ENCODE results near the gene FAM168A. TPM values are rescaled to one million over a fixed set of nuclear protein-coding genes. Genes with fewer than 3 reads are reported as not detected.

Gene FAM168A
- polyA plus RNA-seq, 1 donor (not counting 4 experiments of a cell fraction or from before 2014, with no cell fraction given), result 11.8 TPM

- Histone ChIP-seq H3K9me1 (ENCODE audit: control insufficient read depth, extremely low read depth, insufficient read depth, low read length) (no peaks in the 10 kb centered on the region), H3K9ac (ENCODE audit: control insufficient read depth, extremely low read depth, insufficient read depth, low read length) (no peak overlapping the region), H3K27ac (ENCODE audit: control insufficient read depth, insufficient read depth, low read length) (no peak overlapping the region), H2AFZ (ENCODE audit: control insufficient read depth, low read length) (no peak overlapping the region), H3K4me2 (ENCODE audit: control insufficient read depth, extremely low read depth, insufficient read depth, low read depth, low read length) (no peak overlapping the region), H3K36me3 (ENCODE audit: control insufficient read depth in 2 of 2, extremely low read depth in 1 of 2, insufficient read depth in 2 of 2, low read length in 2 of 2) (no peaks in the 10 kb centered on the region), H3K27me3 (ENCODE audit: control insufficient read depth, extremely low read depth, insufficient read depth, low read length) (no peaks in the 10 kb centered on the region), H3K79me2 (ENCODE audit: control insufficient read depth, insufficient read depth, low read length) (no peaks in the 10 kb centered on the region), H3K9me3 (ENCODE audit: control insufficient read depth, low read depth, low read length) (no peaks in the 10 kb centered on the region), H4K20me1 (ENCODE audit: control insufficient read depth, extremely low read depth, insufficient read depth, low read length) (no peaks in the 10 kb centered on the region), H3K4me1 (ENCODE audit: control insufficient read depth, extremely low read depth, insufficient read depth, low read length) (no peaks in the 10 kb centered on the region), H3K4me3 (ENCODE audit: control insufficient read depth in 2 of 3, extremely low read depth in 1 of 3, insufficient read depth in 2 of 3, low read depth in 1 of 3, low read length in 3 of 3) (no peak overlapping the region)
- no peak for TF ChIP-seq CTCF (optimal IDR thresholded peaks at IDR 0.05 in 1 of 3, IDR thresholded peaks at IDR 0.05 in 1 of 3, conservative IDR thresholded peaks at IDR 0.05 in 1 of 3; ENCODE audit: extremely low read depth in 1 of 3, insufficient read depth in 2 of 3, low read length in 3 of 3)
- TF ChIP-seq EZH2 (IDR thresholded peaks at IDR 0.05; ENCODE audit: low read length), result no peak
- dilution Hi-C loops (cut with MboI; ENCODE audit: extremely low pct_ligation_motif_present, low sequenced_read_pairs), result no loop called here
- FAIRE-seq, result no peak
- DNase-seq (ENCODE audit: low read depth, low spot score), result no peak
Observed at GRCh38 chr11:73520353-73521061, 77.4 kb downstream of the FAM168A start.

GRCh38 chr11:73519266-73519665 lies 78.6 kb downstream of the FAM168A start:
- H3K4me2 ChIP-seq (ENCODE audit: control insufficient read depth, extremely low read depth, insufficient read depth, low read depth, low read length), result no peak overlapping the region
- TF ChIP-seq EZH2 (IDR thresholded peaks at IDR 0.05; ENCODE audit: low read length) (no peak), CTCF (optimal IDR thresholded peaks at IDR 0.05 in 1 of 3, IDR thresholded peaks at IDR 0.05 in 1 of 3, conservative IDR thresholded peaks at IDR 0.05 in 1 of 3; ENCODE audit: extremely low read depth in 1 of 3, insufficient read depth in 2 of 3, low read length in 3 of 3) (no peak)
- H3K4me3 ChIP-seq (ENCODE audit: control insufficient read depth in 2 of 3, extremely low read depth in 1 of 3, insufficient read depth in 2 of 3, low read depth in 1 of 3, low read length in 3 of 3), result no peak overlapping the region
- dilution Hi-C loops (cut with MboI; ENCODE audit: extremely low pct_ligation_motif_present, low sequenced_read_pairs), result no loop called here
- no peaks in the 10 kb centered on the region for H3K9me3 ChIP-seq (ENCODE audit: control insufficient read depth, low read depth, low read length)
- no peak overlapping the region for H3K27ac ChIP-seq (ENCODE audit: control insufficient read depth, insufficient read depth, low read length)
- no peaks in the 10 kb centered on the region for H3K4me1 ChIP-seq (ENCODE audit: control insufficient read depth, extremely low read depth, insufficient read depth, low read length)
- no peak for DNase-seq (ENCODE audit: low read depth, low spot score)
- no peak overlapping the region for H2AFZ ChIP-seq (ENCODE audit: control insufficient read depth, low read length)
- no peaks in the 10 kb centered on the region for H4K20me1 ChIP-seq (ENCODE audit: control insufficient read depth, extremely low read depth, insufficient read depth, low read length)
- no peaks in the 10 kb centered on the region for H3K9me1 ChIP-seq (ENCODE audit: control insufficient read depth, extremely low read depth, insufficient read depth, low read length)
- no peaks in the 10 kb centered on the region for H3K79me2 ChIP-seq (ENCODE audit: control insufficient read depth, insufficient read depth, low read length)
- no peaks in the 10 kb centered on the region for H3K36me3 ChIP-seq (ENCODE audit: control insufficient read depth in 2 of 2, extremely low read depth in 1 of 2, insufficient read depth in 2 of 2, low read length in 2 of 2)
- FAIRE-seq, result no peak
- H3K9ac ChIP-seq (ENCODE audit: control insufficient read depth, extremely low read depth, insufficient read depth, low read length), result no peak overlapping the region
- H3K27me3 ChIP-seq (ENCODE audit: control insufficient read depth, extremely low read depth, insufficient read depth, low read length), result no peaks in the 10 kb centered on the region

Measured in keratinocyte (primary cell).